Measurements from ENCODE around the gene CDR2L.
A peak's percentile ranks its signal among the peaks of the same experiment; 100 is the strongest.

The CDR2L gene

DNA sequence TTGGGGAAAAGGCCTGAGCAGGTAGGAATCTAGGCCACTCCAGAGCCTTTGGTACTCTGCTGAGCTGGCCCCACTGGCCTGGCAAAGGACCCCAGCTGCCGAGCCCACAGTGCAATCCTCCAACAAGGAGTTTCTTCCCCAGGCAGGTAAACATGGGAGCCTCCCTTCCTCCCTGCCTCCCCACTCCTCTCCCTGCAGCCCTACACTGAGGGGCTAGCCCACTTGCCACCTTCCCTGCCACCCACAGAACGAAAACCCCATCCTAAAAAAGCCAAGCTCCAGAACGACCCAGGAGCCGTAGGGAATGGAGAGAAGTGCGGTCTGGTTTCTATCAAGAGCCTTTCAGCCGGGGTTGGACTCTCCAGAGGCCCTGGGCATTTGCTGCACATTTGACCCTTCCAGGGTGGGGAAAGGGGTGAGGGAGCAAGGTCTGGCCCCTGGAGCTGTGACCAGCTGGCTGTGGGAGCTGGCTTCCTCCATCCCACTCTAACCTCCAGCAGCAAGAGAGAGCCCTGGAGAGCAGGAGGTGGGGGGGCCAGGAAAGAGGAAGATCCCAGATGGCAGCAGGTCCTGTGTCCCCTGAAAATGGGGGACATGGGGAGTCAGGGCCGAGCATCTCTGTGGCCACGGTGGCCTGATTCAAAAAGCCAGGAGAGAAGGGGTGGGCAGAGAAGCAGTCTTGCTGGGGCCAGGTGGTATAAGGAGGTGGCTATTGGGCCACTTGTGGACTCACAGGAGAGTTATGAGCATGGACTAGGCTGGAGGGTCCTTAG lies 16.2 kb upstream of the CDR2L start:
- Histone ChIP-seq H3K79me2 (ENCODE audit: control insufficient read depth, low read length) (no peaks in the 10 kb centered on the region), H3K27me3 (ENCODE audit: control insufficient read depth, low read length) (peaks cover 33% of the 10 kb centered on the region), H3K9me3 (ENCODE audit: control insufficient read depth, insufficient read depth, low read length) (no peaks in the 10 kb centered on the region), H3K36me3 (ENCODE audit: control insufficient read depth, low read length) (no peaks in the 10 kb centered on the region), H3K4me2 (ENCODE audit: low read length) (no peak overlapping the region), H3K27ac (ENCODE audit: low read depth, low read length) (no peak overlapping the region), H3K4me3 (ENCODE audit: low read length) (no peak overlapping the region), H3K4me1 (ENCODE audit: control insufficient read depth, low read length) (peaks cover 6% of the 10 kb centered on the region), H3K9me2 (replicated peaks; ENCODE audit: control insufficient read depth, low read length) (no peaks in the 10 kb centered on the region), H3F3A (ENCODE audit: control insufficient read depth, insufficient read depth) (no peaks in the 10 kb centered on the region), H4K20me1 (ENCODE audit: control insufficient read depth, insufficient read depth, low read depth, low read length) (no peaks in the 10 kb centered on the region)
- TF ChIP-seq EZH2phosphoT487 (IDR thresholded peaks at IDR 0.05; ENCODE audit: borderline replicate concordance, low read length) = no peak
- TF ChIP-seq, protein P1, sequence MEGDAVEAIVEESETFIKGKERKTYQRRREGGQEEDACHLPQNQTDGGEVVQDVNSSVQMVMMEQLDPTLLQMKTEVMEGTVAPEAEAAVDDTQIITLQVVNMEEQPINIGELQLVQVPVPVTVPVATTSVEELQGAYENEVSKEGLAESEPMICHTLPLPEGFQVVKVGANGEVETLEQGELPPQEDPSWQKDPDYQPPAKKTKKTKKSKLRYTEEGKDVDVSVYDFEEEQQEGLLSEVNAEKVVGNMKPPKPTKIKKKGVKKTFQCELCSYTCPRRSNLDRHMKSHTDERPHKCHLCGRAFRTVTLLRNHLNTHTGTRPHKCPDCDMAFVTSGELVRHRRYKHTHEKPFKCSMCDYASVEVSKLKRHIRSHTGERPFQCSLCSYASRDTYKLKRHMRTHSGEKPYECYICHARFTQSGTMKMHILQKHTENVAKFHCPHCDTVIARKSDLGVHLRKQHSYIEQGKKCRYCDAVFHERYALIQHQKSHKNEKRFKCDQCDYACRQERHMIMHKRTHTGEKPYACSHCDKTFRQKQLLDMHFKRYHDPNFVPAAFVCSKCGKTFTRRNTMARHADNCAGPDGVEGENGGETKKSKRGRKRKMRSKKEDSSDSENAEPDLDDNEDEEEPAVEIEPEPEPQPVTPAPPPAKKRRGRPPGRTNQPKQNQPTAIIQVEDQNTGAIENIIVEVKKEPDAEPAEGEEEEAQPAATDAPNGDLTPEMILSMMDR (IDR thresholded peaks at IDR 0.05; ENCODE audit: low read depth, low read length, poor library complexity, severe bottlenecking) = no peak

DNA sequence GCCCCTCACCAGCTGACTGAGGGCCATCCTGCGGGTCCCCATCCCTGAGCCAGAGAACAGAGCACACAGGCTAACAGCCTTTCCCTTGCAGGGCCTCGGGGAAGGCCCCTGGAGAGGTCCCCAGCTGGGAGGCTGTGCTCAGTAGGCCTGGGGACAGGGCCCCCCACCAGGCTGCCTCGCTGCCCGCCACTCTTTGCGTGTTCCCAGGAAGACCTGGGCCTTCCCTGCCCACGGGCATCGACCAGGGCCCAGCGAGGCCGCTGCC lies 15.7 kb upstream of the CDR2L start:
- peaks cover 6% of the 10 kb centered on the region for H3K4me1 ChIP-seq (ENCODE audit: control insufficient read depth, low read length)
- no peak overlapping the region for H3K27ac ChIP-seq (ENCODE audit: low read depth, low read length)
- H3K4me3 ChIP-seq (ENCODE audit: low read length) = no peak overlapping the region
- no peaks in the 10 kb centered on the region for H3K36me3 ChIP-seq (ENCODE audit: control insufficient read depth, low read length)
- no peaks in the 10 kb centered on the region for H4K20me1 ChIP-seq (ENCODE audit: control insufficient read depth, insufficient read depth, low read depth, low read length)
- no peak overlapping the region; the same call in 1 of the 2 replicates for H3K4me2 ChIP-seq (ENCODE audit: low read length)
- no peaks in the 10 kb centered on the region for H3K79me2 ChIP-seq (ENCODE audit: control insufficient read depth, low read length)
- H3K9me2 ChIP-seq (replicated peaks; ENCODE audit: control insufficient read depth, low read length) = no peaks in the 10 kb centered on the region
- TF ChIP-seq, protein P1 (IDR thresholded peaks at IDR 0.05; ENCODE audit: low read depth, low read length, poor library complexity, severe bottlenecking) = no peak
- no peak for TF ChIP-seq EZH2phosphoT487 (IDR thresholded peaks at IDR 0.05; ENCODE audit: borderline replicate concordance, low read length)
- H3F3A ChIP-seq (ENCODE audit: control insufficient read depth, insufficient read depth) = no peaks in the 10 kb centered on the region
- H3K27me3 ChIP-seq (ENCODE audit: control insufficient read depth, low read length) = peaks cover 33% of the 10 kb centered on the region
- H3K9me3 ChIP-seq (ENCODE audit: control insufficient read depth, insufficient read depth, low read length) = no peaks in the 10 kb centered on the region

DNA sequence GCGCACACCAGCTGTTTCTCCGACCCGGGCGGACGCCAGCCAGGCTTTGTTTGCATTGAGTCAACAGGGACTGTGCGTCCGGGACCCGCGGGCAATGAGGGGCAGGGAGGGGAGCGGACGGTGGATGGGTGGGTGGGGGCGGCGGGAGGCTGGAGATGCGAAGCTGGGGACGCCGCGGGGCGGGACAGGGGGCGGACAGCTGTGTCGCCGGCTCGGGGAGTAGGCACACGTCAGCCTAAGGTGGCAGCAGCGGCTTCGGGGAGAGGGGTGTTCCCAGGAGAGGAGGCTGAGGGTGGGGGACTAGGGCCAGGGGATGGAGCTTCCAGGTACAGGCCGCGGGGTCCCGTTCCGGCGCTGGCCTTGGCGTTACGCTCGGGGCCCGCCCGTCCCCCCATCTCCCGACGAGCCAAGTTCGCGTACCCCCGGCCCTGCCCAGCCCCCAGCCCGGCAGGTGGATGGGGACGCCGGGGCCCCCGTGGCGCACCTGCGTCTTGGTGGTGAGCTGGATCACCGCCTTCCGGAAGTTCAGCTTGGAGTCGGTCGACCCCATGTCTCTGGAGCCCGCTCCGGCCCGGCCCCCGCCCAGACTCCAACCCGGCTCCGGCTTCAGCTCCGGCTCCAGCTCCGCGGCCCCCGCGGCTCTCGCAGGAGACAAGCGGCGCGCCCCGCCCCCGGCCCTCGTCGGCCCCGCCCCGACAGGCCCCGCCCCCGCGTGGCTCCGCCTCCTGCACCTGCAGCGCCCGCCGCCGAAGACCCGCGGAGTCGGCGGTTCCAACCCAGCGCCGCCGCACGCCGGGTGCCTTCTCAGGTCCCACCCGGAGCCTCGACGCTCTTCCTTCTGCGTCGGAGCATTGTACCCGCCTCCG lies 15.1 kb upstream of the CDR2L start, which contains the start of gene HID1:
TSS of gene HID1 (minus strand) at position 653 of the 866 bp plus-strand sequence. CDS start at position 550, 103 bp downstream.
- Histone ChIP-seq H3K9me2 (replicated peaks; ENCODE audit: control insufficient read depth, low read length) (no peaks in the 10 kb centered on the region), H3K27ac (ENCODE audit: low read depth, low read length) (no peak within 1 kb of the TSS), H3F3A (ENCODE audit: control insufficient read depth, insufficient read depth) (no peaks in the 10 kb centered on the region), H3K79me2 (ENCODE audit: control insufficient read depth, low read length) (no peaks in the 10 kb centered on the region), H3K27me3 (ENCODE audit: control insufficient read depth, low read length) (peaks cover 33% of the 10 kb centered on the region), H3K4me2 (ENCODE audit: low read length) (peak within 1 kb of the TSS; percentile 73), H3K9me3 (ENCODE audit: control insufficient read depth, insufficient read depth, low read length) (no peaks in the 10 kb centered on the region), H4K20me1 (ENCODE audit: control insufficient read depth, insufficient read depth, low read depth, low read length) (no peaks in the 10 kb centered on the region), H3K4me3 (ENCODE audit: low read length) (peak within 1 kb of the TSS; percentile 64), H3K36me3 (ENCODE audit: control insufficient read depth, low read length) (no peaks in the 10 kb centered on the region), H3K4me1 (ENCODE audit: control insufficient read depth, low read length) (peaks cover 6% of the 10 kb centered on the region)
- TF ChIP-seq, protein P1 (IDR thresholded peaks at IDR 0.05; ENCODE audit: low read depth, low read length, poor library complexity, severe bottlenecking) = no peak
- no peak for TF ChIP-seq EZH2phosphoT487 (IDR thresholded peaks at IDR 0.05; ENCODE audit: borderline replicate concordance, low read length)

Measured in DOHH2 (cell line).